GM12873 (cell line): Measurements from ENCODE around the gene USE1.
A peak's percentile ranks its signal among the peaks of the same experiment; 100 is the strongest.

Experiments used
- CTCF ChIP-seq: IDR thresholded peaks from 2 replicates; pipeline ENCODE4 v1.5.1; 2012; ENCODE audit warnings: low read depth, mild to moderate bottlenecking, moderate library complexity, low read length, control low read depth; ENCODE audit not compliant: insufficient read depth; ENCODE audit errors: missing control alignments

The USE1 gene

GRCh38 chr19:17232258-17232657, 17.1 kb downstream of the USE1 start:
- no peak for TF ChIP-seq CTCF

GRCh38 chr19:17234911-17235299, 19.7 kb downstream of the USE1 start:
- TF ChIP-seq CTCF, result no peak

- peak; percentile 68 for TF ChIP-seq CTCF
These were observed 20.3 kb downstream of the USE1 start for GRCh38 chr19:17235300-17235970.

GRCh38 chr19:17235971-17236777, 21.0 kb downstream of the USE1 start:
- no peak for TF ChIP-seq CTCF

- TF ChIP-seq CTCF, result no peak
These were observed 21.8 kb downstream of the USE1 start for GRCh38 chr19:17236811-17237543.

GRCh38 chr19:17237747-17238706, 22.9 kb downstream of the USE1 start:
- TF ChIP-seq CTCF, result no peak
